Measurements from ENCODE around the gene LDLRAD3.
"Not testable (repeated sequence)": the region's sequence is repeated elsewhere in the genome, so short reads cannot be mapped to it uniquely, and the experiment has no call there.

LDLRAD3 gene

DNA sequence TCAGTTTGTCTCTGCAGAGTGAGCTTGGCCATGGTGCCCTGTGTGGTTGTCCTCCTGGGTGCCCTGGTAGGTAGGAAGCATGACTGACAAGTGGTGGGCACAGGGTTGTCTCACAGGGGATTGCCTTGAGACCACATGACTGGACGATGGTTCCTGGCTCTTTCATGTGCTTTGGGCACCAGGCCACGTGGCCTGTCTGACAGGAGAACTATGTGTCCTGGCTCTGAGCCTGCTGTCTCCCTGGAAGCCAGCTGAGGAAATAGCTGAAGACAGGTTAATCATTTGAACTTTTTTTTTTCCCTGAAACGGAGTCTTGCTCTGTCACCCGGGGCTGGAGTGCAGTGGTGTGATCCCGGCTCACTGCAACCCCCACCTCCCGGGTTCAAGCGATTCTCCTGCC is 93.2 kb downstream of the LDLRAD3 start:
- no peak for DNase-seq (ENCODE audit: low read depth, low spot score)

DNA sequence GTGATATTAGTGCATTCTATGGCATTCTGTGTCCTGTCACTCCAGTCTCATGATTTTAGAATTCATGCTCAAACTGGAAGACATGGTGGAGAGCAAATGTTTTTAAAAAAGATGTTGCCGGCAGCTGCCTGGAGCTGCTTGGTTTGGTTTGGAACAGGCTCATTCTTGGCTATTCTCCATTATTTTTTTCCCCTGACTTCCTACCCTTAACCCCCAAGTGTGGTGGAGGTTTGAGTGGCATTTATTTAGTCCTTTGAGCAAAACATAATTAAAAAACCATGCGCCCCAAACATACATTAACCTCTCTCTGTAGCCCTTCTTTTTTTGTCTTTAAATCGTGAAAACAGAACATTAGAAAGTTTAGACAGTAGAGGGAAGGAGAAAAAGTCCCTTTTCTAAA is 94.7 kb downstream of the LDLRAD3 start:
- H3K27ac ChIP-seq = no peak overlapping the region
- no peak for DNase-seq (ENCODE audit: low read depth, low spot score)

More for the DNA sequence above, 93.2 kb downstream of the LDLRAD3 start:
- H3K27ac ChIP-seq = no peak overlapping the region

DNA sequence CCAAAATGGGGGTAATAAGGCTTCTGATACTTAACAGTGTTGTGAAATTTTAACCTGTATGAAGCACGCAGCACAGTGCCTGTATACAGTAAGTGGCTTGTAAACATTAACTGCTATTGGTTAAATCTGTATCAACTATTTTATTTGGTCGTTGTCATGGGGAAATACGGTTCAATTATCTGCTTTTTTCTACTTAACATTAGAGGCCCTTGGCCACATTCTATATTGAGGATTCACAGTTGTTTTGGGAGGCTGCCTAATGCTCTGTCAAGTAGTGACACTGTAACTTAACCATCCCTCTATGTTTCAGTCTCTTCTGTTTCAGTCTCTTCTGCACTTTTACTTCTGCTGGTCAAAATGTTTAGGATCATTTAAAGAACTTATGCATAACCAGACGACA is 95.6 kb downstream of the LDLRAD3 start:
- H3K27ac ChIP-seq = no peak overlapping the region
- DNase-seq (ENCODE audit: low read depth, low spot score) = no peak

DNA sequence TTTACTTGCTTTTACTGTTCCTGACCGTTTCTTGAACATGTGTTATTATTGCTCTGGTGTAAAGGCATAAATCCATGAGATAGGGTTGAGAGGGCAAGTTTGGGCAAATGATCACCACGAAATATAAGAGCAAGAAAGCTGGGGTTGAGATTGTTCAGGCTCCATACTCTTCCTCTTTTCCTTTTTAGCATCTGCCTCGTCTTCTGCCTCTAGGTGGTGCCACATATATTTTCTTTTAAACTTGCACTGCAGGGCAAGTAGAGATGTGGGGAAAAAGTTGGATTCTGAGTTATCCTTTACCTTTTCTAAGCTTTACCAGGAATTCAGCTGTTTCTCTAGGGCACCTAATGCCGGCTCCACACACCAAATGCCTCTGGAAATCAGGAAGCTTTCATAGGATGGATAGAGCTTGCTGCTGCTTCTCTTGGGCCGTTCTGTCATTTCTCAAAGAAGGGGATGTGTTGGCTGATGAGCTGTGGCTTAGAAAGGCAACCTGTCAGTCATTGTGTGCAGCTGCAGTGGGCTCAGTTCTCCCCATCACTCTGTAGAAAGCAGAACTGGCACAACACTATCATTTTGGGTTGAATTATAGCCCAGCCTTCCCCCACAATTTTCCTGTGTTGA is 98.2 kb downstream of the LDLRAD3 start:
- H3K27ac ChIP-seq = no peak overlapping the region
- DNase-seq (ENCODE audit: low read depth, low spot score) = no peak

DNA sequence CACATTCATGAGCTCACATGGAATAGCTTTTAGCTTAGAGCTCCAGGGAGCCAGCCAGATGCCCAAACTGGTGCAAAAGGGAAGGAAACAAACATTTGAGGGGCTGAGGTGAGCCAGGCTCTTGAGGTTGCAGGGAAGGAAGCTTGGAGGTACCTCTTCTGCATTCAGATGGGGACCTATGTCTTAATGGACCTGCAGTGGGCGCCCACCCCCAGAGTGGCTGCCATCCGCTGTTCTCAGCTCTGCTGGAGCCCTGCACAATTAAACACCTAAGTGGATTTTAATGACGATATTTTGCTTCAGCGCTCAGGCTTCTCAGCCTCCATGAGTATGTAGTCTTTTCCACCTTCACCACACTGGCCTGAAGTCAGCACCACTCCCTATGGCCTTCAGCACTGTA is 100.8 kb downstream of the LDLRAD3 start:
- H3K27ac ChIP-seq = no peak overlapping the region
- no peak for DNase-seq (ENCODE audit: low read depth, low spot score)

DNA sequence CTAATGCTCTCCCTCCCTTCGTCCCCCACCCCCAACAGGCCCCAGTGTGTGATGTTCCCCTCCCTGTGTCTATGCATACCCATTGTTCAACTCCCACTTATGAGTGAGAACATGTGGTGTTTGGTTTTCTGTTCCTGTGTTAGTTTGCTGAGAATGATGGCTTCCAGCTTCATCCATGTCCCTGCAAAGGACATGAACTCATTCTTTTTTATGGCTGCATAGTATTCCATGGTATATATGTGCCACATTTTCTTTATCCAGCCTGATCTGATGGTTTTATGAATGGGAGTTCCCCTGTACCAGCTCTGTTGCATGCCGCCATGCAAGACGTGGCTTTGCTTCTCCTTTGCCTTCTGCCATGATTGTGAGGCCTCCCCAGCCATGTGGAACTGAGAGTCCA is 102.1 kb downstream of the LDLRAD3 start:
- DNase-seq (ENCODE audit: low read depth, low spot score) = not testable (repeated sequence)

DNA sequence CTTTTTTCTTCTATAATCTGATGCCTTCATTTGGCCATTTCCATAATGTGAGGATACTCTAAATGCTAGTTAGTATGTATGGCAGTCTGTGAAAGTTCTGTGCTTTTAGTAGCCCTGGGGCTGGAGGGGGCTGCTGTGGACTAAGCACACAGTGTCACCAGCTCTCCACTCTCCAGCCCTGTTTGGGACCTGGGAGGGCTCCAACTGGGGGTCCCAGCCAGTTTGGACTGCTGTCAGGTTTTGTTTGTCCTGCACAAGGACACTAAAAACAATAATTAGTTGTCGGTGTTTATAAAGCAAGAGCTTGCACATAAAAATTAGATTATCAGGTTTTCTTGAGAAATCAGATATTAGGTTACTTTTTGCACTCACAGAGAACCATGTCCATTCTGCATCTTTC is 103.1 kb downstream of the LDLRAD3 start:
- H3K27ac ChIP-seq = no peak overlapping the region
- DNase-seq (ENCODE audit: low read depth, low spot score) = no peak

More for the DNA sequence above, 102.1 kb downstream of the LDLRAD3 start:
- H3K27ac ChIP-seq = not testable (repeated sequence)

DNA sequence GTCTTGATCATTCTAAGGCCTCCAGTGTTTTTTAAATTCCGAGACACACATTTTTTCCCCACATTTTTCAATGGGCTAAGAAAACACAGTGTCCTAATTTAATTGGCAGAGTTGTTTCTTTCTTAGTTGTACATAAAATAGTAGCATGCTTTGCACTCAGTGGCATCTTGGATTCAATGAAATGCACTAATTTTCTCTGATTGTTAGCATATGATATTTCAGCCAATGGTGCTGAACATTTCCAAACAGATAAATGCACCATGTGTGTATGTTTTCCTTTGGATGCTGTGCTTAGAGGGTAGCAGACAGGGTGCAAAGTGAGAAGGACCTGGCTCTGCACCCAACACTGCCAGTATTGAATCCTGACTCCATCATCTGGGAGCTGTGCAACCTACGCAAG is 103.5 kb downstream of the LDLRAD3 start:
- no peak for DNase-seq (ENCODE audit: low read depth, low spot score)
- H3K27ac ChIP-seq = no peak overlapping the region

DNA sequence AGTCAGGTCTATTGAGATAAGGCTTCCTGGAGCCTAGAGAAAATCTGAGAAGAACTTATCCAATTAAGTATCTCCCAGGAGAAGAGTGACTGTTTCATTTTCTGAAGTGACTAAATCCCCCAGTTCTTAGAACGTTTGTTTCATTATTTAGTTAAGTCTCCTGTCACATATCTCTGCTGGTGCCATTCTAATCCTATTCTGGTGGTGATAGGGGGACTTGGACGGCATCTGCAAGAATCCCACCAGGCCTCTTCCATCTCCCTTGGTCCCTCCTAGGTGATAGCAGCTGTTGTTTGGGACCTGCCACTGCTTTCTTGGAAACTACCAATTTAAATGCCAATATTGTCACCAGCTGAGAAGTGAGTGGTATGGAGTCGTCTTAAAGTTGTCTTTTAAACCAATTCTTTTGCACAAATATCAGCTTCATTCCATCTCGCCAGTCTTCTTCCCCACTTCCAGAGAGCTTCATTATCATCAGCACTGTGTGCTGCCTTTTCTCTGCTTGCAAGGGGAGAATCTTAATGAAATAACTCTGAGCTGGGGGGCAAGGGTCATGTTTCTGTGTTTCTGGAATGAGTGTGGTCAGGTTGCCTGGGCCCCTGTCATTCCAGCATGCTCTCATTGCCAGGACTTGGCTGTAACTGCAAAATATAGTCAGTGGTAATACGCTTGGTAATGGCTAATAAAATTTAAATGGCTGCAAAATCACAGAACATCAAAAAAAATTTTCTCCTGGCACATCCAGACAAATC is 104.8 kb downstream of the LDLRAD3 start:
- no peak overlapping the region for H3K27ac ChIP-seq
- DNase-seq (ENCODE audit: low read depth, low spot score) = no peak

DNA sequence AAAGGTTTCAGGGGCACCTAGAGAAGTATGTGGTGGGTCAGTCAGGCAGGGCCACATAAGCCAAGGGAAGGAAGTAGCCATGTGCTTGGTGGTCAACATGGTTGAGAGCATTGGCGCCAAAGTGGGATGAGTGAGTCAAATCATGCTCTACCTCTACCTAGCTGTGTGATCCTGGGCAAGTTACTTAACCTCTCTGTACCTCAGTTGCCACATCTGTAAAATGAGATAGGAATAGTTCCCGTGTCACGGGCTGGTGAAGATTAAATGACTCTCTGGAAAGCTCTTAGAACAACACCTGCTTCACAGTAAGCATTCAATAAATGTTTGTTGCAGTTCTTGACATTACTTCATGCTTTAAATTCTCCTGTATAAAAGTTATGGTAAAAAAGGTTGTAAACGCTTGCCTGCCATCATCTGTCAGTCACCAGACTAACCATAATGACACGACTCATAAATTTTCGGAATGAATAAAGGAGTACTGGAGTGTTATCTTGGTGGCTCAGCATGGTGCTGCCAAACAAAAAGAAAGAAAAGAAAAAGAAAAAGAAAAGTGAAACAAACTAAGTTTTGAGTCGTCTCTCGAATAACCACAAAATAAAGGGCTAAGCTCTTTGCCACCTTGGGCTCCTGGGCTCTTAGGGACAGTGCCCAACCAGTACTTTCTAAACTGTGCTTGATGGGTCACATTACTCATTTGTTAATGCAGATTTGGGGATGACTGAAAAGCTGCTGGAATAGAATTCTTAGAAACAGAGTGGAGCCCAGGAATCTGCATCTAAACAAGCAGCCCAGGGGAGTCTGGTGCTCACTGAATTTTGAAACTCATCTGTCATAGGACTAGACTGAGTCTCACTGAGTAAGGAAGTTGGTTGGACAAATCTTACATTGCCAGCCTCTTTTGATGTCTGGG is 107.6 kb downstream of the LDLRAD3 start:
- H3K27ac ChIP-seq = no peak overlapping the region
- no peak for DNase-seq (ENCODE audit: low read depth, low spot score)

DNA sequence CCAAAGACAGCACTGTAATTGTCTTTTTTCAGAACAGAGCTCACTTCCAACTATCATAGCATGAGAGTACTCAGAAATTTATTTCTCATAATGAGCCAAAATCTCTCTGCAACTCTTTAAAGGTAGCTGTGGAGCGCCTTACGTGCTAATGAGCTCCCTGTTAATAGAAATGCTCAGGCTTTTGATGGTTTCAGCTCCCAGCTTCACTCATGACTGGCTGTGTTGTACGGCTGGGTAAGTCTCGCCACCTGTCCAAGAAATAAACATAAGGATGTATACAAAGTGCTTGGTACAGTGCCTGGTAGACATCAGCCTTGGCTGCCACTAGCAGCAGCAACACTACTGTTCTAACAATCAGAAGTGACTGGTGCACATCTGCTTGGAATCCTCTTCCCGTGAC is 109.4 kb downstream of the LDLRAD3 start:
- no peak for DNase-seq (ENCODE audit: low read depth, low spot score)

DNA sequence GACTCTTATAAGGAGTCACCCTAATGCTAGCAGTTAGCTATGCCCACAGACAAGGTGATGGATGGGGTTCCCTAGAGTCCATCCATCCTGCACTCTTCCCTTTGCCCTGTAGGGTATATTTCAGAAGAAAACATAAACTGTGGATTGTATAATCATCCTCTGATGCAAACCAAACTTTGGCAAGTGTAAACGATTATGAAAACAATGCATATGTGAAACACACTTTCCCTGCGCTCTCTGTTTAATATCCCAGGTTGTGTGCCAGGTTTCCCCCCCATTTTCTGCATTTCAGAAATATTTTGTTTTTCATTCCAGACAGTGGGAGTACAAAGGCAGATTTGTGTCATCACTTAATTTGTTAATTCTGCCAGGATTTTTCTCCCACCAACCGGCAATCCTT is 110.0 kb downstream of the LDLRAD3 start:
- DNase-seq (ENCODE audit: low read depth, low spot score) = no peak
- no peak overlapping the region for H3K27ac ChIP-seq

More for the DNA sequence above, 109.4 kb downstream of the LDLRAD3 start:
- no peak overlapping the region for H3K27ac ChIP-seq

DNA sequence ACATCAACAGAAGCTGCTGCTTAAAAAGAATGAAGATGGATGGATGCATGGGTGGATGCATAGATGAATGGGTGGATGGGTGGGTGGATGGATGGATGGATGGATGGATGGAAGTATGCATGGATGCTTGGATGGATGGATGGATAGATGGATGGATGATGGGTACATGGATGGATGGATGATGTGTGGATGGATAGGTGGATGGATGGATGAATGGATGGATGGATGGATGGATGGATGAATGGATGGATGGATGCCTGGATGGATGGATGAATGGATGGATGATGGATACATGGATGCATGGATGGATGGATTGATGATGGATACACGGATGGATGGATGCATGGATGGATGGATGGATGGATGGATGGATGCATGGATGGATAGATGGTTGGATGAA is 110.8 kb downstream of the LDLRAD3 start:
- DNase-seq (ENCODE audit: low read depth, low spot score) = no peak
- no peak overlapping the region for H3K27ac ChIP-seq

DNA sequence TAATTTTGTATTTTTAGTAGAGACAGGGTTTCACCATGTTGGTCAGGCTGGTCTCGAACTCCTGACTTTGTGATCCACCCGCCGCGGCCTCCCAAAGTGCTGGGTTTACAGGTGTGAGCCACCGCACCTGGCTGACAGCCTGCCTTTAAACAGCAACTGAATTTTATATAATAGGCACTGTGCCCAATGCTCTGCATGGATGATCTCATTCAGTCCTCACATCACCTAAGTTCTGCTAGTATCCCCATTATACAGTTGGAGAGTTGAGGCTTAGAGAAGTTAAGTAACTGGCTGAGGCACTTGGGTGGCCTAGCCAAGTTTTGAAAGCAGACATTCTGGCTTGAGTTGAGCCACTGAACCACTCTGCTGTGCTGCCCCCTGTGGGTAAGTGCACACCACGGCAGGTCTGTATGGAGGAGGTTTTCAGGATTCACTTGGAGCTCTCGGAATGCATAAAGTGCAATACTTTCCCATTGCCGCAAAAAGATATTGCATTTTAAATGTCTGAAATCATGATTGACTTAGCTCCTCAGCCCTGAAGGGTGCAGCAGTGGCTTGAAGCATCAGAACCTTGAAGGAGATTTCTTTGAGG is 112.4 kb downstream of the LDLRAD3 start:
- DNase-seq (ENCODE audit: low read depth, low spot score) = no peak

DNA sequence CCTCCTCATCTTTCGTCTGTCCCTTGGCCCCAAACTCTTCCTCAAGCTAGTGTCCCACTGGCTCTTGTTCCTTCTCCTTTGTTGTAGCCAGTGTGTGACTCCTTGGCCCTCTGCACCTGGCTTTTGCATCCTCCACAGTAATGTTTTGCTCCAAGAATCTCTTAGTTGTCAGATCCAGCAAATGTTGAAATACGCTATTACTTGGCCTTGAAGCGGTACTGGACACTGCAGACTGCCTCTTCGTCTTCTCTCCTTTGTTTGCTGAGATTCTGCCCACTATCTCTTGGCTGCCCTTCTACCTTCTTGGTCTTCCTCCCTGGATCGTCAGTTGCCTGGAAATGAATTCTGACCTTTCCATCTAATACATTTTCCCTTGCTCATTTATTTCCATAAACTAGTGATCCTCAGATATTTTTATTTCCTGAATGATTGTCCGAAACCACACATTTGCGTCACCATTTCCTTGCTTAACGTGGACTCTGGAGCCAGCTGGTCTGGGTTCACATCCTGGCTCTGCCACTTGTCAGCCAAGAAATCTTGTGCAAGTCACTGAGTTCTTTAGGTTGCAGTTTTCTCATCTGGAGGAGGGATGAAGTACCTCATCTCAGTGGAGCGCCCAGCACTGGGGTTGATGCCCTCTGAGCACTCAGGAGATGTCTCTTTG is 113.6 kb downstream of the LDLRAD3 start:
- no peak for DNase-seq (ENCODE audit: low read depth, low spot score)
- H3K27ac ChIP-seq = no peak overlapping the region

More for the DNA sequence above, 112.4 kb downstream of the LDLRAD3 start:
- H3K27ac ChIP-seq = no peak overlapping the region

DNA sequence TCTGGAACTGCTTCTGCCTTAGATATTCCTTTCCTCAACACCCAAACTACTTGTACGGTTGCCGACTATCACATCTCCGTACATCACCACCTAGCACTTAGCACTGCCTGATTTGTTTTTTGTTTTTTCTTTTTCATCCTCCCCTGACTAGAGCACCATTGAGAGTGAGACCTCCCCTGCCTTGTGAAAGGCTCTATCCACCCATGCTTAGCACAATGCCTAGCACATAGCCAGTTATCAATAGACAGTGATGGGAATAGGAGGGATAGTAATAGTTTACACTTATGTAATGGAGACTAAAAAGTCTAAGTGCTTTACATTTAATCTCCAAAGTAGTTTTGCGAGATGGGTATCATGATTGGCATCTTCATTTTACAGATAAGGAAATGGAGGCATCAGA is 115.8 kb downstream of the LDLRAD3 start:
- H3K27ac ChIP-seq = no peak overlapping the region
- DNase-seq (ENCODE audit: low read depth, low spot score) = no peak

DNA sequence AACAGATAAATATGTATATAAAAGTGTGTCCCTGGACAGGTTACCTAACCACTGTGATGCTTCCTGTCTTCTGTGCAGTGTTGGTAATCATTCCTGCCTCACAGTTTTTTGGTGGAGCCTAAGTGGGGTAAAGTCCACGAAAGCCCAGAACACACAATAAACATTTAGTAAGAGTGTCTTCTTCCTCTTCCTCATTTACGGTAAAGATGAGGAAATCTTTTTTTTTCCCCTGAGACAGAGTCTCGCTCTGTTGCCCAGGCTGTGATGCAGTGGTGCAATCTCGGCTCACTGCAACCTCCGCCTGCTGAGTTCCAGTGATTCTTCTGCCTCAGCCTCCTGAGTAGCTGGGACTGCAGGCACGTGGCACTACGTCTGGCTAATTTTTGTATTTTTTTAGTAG is 117.1 kb downstream of the LDLRAD3 start:
- no peak overlapping the region for H3K27ac ChIP-seq
- no peak for DNase-seq (ENCODE audit: low read depth, low spot score)

DNA sequence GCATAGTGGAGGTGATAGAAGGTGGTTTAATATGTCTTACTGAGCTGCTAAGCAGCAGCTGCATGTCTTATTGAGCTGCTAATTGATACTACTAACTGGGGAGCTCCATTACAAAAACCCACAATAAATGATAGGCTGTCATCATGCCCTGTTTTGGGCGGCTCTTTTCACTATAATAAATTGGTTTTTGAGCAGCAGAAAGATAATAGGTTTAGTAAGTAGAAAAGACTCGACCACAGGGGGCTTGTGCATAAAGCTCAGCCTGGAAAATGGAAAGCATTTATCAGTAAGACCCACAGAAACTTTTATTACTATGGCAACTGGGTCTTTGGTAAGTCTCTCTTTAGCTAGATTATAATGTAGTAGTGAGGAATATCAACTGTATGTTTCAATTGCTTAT is 117.6 kb downstream of the LDLRAD3 start:
- no peak overlapping the region for H3K27ac ChIP-seq
- no peak for DNase-seq (ENCODE audit: low read depth, low spot score)

DNA sequence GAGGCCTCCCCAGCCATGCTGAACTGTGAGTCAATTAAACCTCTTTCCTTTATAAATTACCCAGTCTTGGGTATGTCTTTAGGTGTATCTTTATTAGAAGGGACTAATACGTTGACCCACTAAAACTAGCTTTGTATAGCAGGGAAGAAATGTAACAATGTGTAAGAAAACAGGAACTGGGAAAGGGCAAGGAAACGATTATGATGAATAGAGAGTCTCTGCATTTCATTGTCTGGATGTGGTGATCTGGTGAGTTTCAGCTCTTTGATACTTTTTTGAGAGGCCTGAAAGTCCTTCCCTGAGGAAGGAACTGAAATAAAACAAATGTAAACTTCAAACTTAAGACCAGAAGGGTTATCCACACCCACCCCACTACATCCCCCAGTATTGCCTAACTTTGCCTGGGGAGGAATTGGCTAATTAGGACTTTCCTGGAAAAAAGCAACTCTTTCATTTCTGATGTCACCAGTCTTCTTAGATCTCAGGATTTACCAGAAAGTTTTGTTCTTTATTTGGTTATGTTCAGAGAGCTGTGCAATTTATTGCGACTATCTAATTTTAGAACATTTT is 119.0 kb downstream of the LDLRAD3 start:
- H3K27ac ChIP-seq = no peak overlapping the region
- no peak for DNase-seq (ENCODE audit: low read depth, low spot score)

DNA sequence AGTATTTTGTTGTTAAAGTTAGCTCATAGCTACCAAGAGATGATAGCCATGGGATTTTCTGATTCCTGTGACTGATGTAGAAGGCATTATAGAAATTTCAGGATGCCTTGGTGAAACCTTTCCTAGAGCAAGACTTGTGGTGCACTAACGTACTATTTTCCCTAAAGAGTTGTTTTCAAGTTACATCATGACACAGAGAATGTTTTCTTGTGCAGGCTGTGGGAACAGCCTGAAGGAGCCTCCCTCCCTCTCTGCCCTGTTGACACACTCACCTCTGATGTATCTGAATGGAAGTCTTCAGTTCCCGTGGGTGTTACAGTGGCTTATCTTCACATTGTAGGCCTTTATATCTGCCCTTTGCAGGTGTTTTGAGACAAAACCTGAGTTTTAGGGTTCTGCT is 121.6 kb downstream of the LDLRAD3 start:
- DNase-seq (ENCODE audit: low read depth, low spot score) = no peak
- H3K27ac ChIP-seq = no peak overlapping the region

All from epithelial cell of prostate (primary cell).